Measurements from ENCODE around the gene SLC35F5. TPM values are rescaled to one million over a fixed set of nuclear protein-coding genes. Genes with fewer than 3 reads are reported as not detected.

Gene SLC35F5
- total and polyA plus RNA-seq, 5 donors: 32.8 to 60.2 (median 52.7) TPM

GRCh38 chr2:113755035-113755834, 1.2 kb downstream of the SLC35F5 start:
- H3K4me1 ChIP-seq (ENCODE audit: control insufficient read depth, insufficient read depth, low read length): no peaks in the 10 kb centered on the region
- no peaks in the 10 kb centered on the region for H3K27me3 ChIP-seq (ENCODE audit: control insufficient read depth, insufficient read depth)
- H3K9me3 ChIP-seq (ENCODE audit: control insufficient read depth, low read length): no peaks in the 10 kb centered on the region
- intact Hi-C loops (cut with DNase I): loop anchor here in 2 of 4 donors (5.0 to 10.0 kb wide), 2 partner anchors 132 to 140 kb away; partner anchors contain the start of gene ACTR3 (in 1 of the 2)
- DNase-seq (no peak), ATAC-seq (peak in 1 of 2 donors; percentile 1)
- peak overlapping the region; percentile 53 for H3K4me3 ChIP-seq (ENCODE audit: low read length)
- no peak overlapping the region for H3K27ac ChIP-seq (ENCODE audit: low read length)
- WGBS: 9% methylated on average over 15 of the region's 15 CpGs

- Histone ChIP-seq H3K4me1 (ENCODE audit: control insufficient read depth, insufficient read depth, low read length) (no peaks in the 10 kb centered on the region), H3K9me3 (ENCODE audit: control insufficient read depth, low read length) (no peaks in the 10 kb centered on the region), H3K4me3 (ENCODE audit: low read length) (no peak overlapping the region), H3K27me3 (ENCODE audit: control insufficient read depth, insufficient read depth) (no peaks in the 10 kb centered on the region), H3K27ac (ENCODE audit: low read length) (no peak overlapping the region)
- intact Hi-C loops (cut with DNase I): loop anchor here in 1 of 4 donors (10.0 kb wide), 1 partner anchor 141 kb away; the partner anchor contains the start of gene ACTR3
- ATAC-seq: no peak
- no peak for DNase-seq
- WGBS: 94% methylated on average over 8 of the region's 8 CpGs
These were observed 2.3 kb downstream of the SLC35F5 start for GRCh38 chr2:113754160-113754559.

GRCh38 chr2:113750385-113750784, 6.1 kb downstream of the SLC35F5 start:
- H3K27ac ChIP-seq (ENCODE audit: low read length): no peak overlapping the region
- no peaks in the 10 kb centered on the region for H3K4me1 ChIP-seq (ENCODE audit: control insufficient read depth, insufficient read depth, low read length)
- no peaks in the 10 kb centered on the region for H3K27me3 ChIP-seq (ENCODE audit: control insufficient read depth, insufficient read depth)
- no peak for DNase-seq
- no peaks in the 10 kb centered on the region for H3K9me3 ChIP-seq (ENCODE audit: control insufficient read depth, low read length)
- WGBS: over 99% methylated on average over 4 of the region's 4 CpGs
- intact Hi-C loops (cut with DNase I): loop anchor here in 1 of 4 donors (10.0 kb wide), 1 partner anchor 144 kb away; the partner anchor contains the start of gene ACTR3
- ATAC-seq: no peak
- H3K4me3 ChIP-seq (ENCODE audit: low read length): no peak overlapping the region

- Histone ChIP-seq H3K27ac (ENCODE audit: low read length) (no peak overlapping the region), H3K4me1 (ENCODE audit: control insufficient read depth, insufficient read depth, low read length) (no peaks in the 10 kb centered on the region), H3K27me3 (ENCODE audit: control insufficient read depth, insufficient read depth) (no peaks in the 10 kb centered on the region), H3K4me3 (ENCODE audit: low read length) (no peak overlapping the region), H3K9me3 (ENCODE audit: control insufficient read depth, low read length) (no peaks in the 10 kb centered on the region)
- intact Hi-C loops (cut with DNase I): no loop called here
- DNase-seq (no peak), ATAC-seq (no peak)
- WGBS: 93% methylated on average over 1 of the region's 1 CpG
These were observed 15.4 kb downstream of the SLC35F5 start for GRCh38 chr2:113741091-113741490.

- intact Hi-C loops (cut with DNase I): loop anchor here in 1 of 4 donors (10.0 kb wide), 1 partner anchor 205 kb away; no protein-coding TSS in a partner anchor
- H3K27ac ChIP-seq (ENCODE audit: low read length): no peak overlapping the region
- no peaks in the 10 kb centered on the region for H3K4me1 ChIP-seq (ENCODE audit: control insufficient read depth, insufficient read depth, low read length)
- H3K4me3 ChIP-seq (ENCODE audit: low read length): no peak overlapping the region
- DNase-seq (no peak), ATAC-seq (no peak)
- no peaks in the 10 kb centered on the region for H3K27me3 ChIP-seq (ENCODE audit: control insufficient read depth, insufficient read depth)
- no peaks in the 10 kb centered on the region for H3K9me3 ChIP-seq (ENCODE audit: control insufficient read depth, low read length)
- WGBS: 90% methylated on average over 4 of the region's 4 CpGs
These were observed 16.6 kb downstream of the SLC35F5 start for GRCh38 chr2:113739849-113740248.

- no peaks in the 10 kb centered on the region for H3K4me1 ChIP-seq (ENCODE audit: control insufficient read depth, insufficient read depth, low read length)
- ATAC-seq (no peak), DNase-seq (no peak)
- no peaks in the 10 kb centered on the region for H3K9me3 ChIP-seq (ENCODE audit: control insufficient read depth, low read length)
- H3K27ac ChIP-seq (ENCODE audit: low read length): no peak overlapping the region
- WGBS: 76% methylated on average over 1 of the region's 1 CpG
- H3K4me3 ChIP-seq (ENCODE audit: low read length): no peak overlapping the region
- H3K27me3 ChIP-seq (ENCODE audit: control insufficient read depth, insufficient read depth): no peaks in the 10 kb centered on the region
- intact Hi-C loops (cut with DNase I): loop anchor here in 1 of 4 donors (10.0 kb wide), 1 partner anchor 211 kb away; no protein-coding TSS in a partner anchor
These were observed 22.3 kb downstream of the SLC35F5 start for GRCh38 chr2:113734185-113734584.

- intact Hi-C loops (cut with DNase I): no loop called here
- no peak overlapping the region for H3K27ac ChIP-seq (ENCODE audit: low read length)
- H3K27me3 ChIP-seq (ENCODE audit: control insufficient read depth, insufficient read depth): no peaks in the 10 kb centered on the region
- ATAC-seq (no peak), DNase-seq (no peak)
- H3K4me1 ChIP-seq (ENCODE audit: control insufficient read depth, insufficient read depth, low read length): no peaks in the 10 kb centered on the region
- no peaks in the 10 kb centered on the region for H3K9me3 ChIP-seq (ENCODE audit: control insufficient read depth, low read length)
- WGBS: 87% methylated on average over 3 of the region's 3 CpGs
- H3K4me3 ChIP-seq (ENCODE audit: low read length): no peak overlapping the region
These were observed 32.4 kb downstream of the SLC35F5 start for GRCh38 chr2:113724010-113724409.

GRCh38 chr2:113723411-113723810, 33.0 kb downstream of the SLC35F5 start:
- no peaks in the 10 kb centered on the region for H3K27me3 ChIP-seq (ENCODE audit: control insufficient read depth, insufficient read depth)
- H3K9me3 ChIP-seq (ENCODE audit: control insufficient read depth, low read length): no peaks in the 10 kb centered on the region
- no peak overlapping the region for H3K27ac ChIP-seq (ENCODE audit: low read length)
- DNase-seq: no peak
- H3K4me1 ChIP-seq (ENCODE audit: control insufficient read depth, insufficient read depth, low read length): no peaks in the 10 kb centered on the region
- intact Hi-C loops (cut with DNase I): no loop called here
- H3K4me3 ChIP-seq (ENCODE audit: low read length): no peak overlapping the region
- WGBS: 49% methylated on average over 1 of the region's 1 CpG
- ATAC-seq: no peak

- Histone ChIP-seq H3K27me3 (ENCODE audit: control insufficient read depth, insufficient read depth) (no peaks in the 10 kb centered on the region), H3K27ac (ENCODE audit: low read length) (no peak overlapping the region), H3K4me1 (ENCODE audit: control insufficient read depth, insufficient read depth, low read length) (no peaks in the 10 kb centered on the region), H3K9me3 (ENCODE audit: control insufficient read depth, low read length) (no peaks in the 10 kb centered on the region), H3K4me3 (ENCODE audit: low read length) (no peak overlapping the region)
- intact Hi-C loops (cut with DNase I): no loop called here
- no peak for DNase-seq
- ATAC-seq: no peak
- 63% methylated on average over 3 of the region's 3 CpGs for WGBS
These were observed 36.3 kb downstream of the SLC35F5 start for GRCh38 chr2:113720167-113720566.

GRCh38 chr2:113716291-113716690, 40.2 kb downstream of the SLC35F5 start:
- DNase-seq (no peak), ATAC-seq (no peak)
- Histone ChIP-seq H3K4me1 (ENCODE audit: control insufficient read depth, insufficient read depth, low read length) (no peaks in the 10 kb centered on the region), H3K4me3 (ENCODE audit: low read length) (no peak overlapping the region), H3K27me3 (ENCODE audit: control insufficient read depth, insufficient read depth) (no peaks in the 10 kb centered on the region), H3K9me3 (ENCODE audit: control insufficient read depth, low read length) (no peaks in the 10 kb centered on the region), H3K27ac (ENCODE audit: low read length) (no peak overlapping the region)
- WGBS: 87% methylated on average over 3 of the region's 3 CpGs
- intact Hi-C loops (cut with DNase I): no loop called here

- WGBS: 78% methylated on average over 2 of the region's 2 CpGs
- intact Hi-C loops (cut with DNase I): no loop called here
- ATAC-seq (no peak), DNase-seq (no peak)
- Histone ChIP-seq H3K27me3 (ENCODE audit: control insufficient read depth, insufficient read depth) (no peaks in the 10 kb centered on the region), H3K4me3 (ENCODE audit: low read length) (no peak overlapping the region), H3K27ac (ENCODE audit: low read length) (no peak overlapping the region), H3K9me3 (ENCODE audit: control insufficient read depth, low read length) (no peaks in the 10 kb centered on the region), H3K4me1 (ENCODE audit: control insufficient read depth, insufficient read depth, low read length) (no peaks in the 10 kb centered on the region)
These were observed 43.5 kb downstream of the SLC35F5 start for GRCh38 chr2:113712941-113713340.
